Caki2 (cell line): ENCODE measurements around the gene DDX52. TPM values are rescaled to one million over a fixed set of nuclear protein-coding genes. Genes with fewer than 3 reads are reported as not detected.
A peak's percentile ranks its signal among the peaks of the same experiment; 100 is the strongest.
"Not testable (repeated sequence)": the region's sequence is repeated elsewhere in the genome, so short reads cannot be mapped to it uniquely, and the experiment has no call there.

Experiments
- DNase-seq: peaks from one replicate; pipeline ENCODE4 v3.0.0-alpha.2; 2015; ENCODE audit warnings: low read depth
- in situ Hi-C: cut with HindIII; loops from 2 replicates; pipeline ENCODE4 v1.10.0; 2016; ENCODE audit warnings: low sequenced_read_pairs, low pct_unique_long_range_greater_than_20kb, mixed read lengths
- total RNA-seq: library from RNA; depleted of rRNA; stranded (reverse); fragments of >200 nt; shearing (Covaris generic); gene quantifications from 2 replicates; pipeline ENCODE4 v1.2.3, GENCODE V29; 2014; ENCODE audit warnings: low replicate concordance; rRNA removed

Gene DDX52, protein sequence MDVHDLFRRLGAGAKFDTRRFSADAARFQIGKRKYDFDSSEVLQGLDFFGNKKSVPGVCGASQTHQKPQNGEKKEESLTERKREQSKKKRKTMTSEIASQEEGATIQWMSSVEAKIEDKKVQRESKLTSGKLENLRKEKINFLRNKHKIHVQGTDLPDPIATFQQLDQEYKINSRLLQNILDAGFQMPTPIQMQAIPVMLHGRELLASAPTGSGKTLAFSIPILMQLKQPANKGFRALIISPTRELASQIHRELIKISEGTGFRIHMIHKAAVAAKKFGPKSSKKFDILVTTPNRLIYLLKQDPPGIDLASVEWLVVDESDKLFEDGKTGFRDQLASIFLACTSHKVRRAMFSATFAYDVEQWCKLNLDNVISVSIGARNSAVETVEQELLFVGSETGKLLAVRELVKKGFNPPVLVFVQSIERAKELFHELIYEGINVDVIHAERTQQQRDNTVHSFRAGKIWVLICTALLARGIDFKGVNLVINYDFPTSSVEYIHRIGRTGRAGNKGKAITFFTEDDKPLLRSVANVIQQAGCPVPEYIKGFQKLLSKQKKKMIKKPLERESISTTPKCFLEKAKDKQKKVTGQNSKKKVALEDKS
- 22.1 and 26.7 TPM in 2 replicates for total RNA-seq

DNA sequence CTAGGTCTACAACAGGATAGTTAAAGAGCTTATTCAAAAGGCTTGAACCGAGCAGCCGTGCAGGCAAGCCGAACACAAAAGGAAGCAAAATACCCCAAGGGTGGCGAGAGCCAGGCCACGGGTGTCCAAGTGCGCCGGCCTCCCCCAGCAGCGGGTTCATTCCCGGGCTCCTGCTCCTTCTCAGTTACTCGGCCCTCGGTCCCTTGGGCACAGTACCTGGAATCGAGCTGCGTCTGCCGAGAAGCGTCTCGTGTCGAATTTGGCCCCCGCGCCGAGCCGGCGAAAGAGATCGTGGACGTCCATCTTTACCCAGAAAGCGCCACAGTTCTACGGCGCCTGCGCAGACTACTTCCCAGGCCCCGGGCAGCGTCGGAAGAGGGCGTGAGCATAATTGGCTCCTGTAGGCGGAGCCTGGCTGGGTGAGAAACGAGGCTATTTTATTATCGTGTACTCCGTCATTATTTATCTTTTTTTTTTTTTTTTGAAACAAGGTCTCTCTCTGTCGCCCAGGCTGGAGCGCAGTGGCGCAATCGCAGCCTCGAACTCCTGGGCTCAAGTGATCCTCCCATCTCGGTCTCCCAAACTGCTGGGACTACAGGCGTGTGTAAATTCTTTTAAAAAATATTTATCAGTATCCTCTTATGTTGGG is at the start of gene DDX52:
Gene DDX52, minus strand, starts transcription at position 329 of the 649 bp plus-strand sequence. Its CDS starts 26 bp downstream, at position 303.
- DNase-seq = peak; percentile 90
- in situ Hi-C loops = no loop called here

DNA sequence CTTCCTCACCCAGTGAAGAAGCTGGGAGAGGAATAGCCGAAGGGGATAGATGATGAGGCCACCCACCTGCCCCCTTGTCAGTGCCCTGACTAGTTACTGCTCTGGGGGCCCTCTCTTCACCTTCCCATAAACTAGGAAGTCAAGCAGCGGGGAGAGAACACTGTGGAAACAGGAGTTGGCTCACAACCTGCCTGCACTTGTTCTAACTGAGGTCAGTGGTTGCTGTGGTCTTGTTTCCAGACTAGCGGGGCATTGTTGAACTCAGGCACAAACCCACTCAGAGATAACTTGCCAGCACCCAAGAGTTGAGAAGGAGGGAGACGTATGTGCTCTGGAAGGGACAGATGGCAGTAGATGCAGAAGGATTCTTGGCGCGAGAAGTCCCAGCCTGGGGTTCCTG is 48.6 kb upstream of the DDX52 start:
- no peak for DNase-seq
- in situ Hi-C loops = no loop called here

DNA sequence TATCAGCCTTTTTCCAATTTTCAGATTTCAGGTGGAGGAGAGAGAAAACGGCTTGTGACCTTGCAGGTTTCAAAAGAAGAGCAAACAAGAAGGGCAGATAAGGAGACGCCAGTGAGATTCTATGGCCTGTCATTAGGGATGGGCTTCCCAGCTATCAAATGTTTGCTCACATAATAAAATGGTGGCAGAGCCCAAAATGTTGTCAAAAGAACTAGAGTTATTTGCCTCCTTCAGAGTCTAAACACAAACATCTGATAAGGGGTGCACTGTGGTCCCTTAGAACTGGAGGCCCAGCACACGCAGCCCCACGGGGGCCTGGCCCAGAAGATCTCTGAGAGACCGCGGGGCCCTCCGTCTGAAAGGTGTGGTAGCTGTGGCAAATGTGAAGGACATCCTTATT is 46.1 kb upstream of the DDX52 start:
- DNase-seq = no peak
- in situ Hi-C loops = no loop called here

DNA sequence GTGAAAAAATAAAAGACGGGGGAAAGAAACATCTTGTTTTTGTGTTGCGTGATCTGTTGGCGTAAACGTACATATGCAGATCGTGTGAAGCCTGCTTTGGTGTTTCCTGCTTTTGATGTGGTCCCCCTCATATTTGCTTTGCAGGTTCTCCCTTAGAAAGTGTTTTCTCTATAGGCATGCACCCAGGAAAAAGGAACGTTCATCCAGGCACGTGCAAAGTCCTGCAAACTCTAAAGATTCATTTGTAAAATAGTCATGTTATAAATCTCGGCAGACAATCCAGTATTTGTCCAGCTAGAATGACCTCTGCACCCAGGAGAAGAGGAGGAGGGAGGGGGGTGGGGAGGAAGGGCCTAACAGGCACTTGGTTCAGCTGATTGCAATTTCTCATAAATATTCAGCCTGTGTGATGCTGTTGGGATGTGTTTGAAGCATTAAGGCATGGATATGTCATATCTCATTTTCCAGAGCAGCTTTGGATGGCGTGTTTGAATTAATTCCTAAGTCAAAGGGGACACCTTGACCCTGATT is 40.3 kb upstream of the DDX52 start:
- no peak for DNase-seq
- in situ Hi-C loops = no loop called here

DNA sequence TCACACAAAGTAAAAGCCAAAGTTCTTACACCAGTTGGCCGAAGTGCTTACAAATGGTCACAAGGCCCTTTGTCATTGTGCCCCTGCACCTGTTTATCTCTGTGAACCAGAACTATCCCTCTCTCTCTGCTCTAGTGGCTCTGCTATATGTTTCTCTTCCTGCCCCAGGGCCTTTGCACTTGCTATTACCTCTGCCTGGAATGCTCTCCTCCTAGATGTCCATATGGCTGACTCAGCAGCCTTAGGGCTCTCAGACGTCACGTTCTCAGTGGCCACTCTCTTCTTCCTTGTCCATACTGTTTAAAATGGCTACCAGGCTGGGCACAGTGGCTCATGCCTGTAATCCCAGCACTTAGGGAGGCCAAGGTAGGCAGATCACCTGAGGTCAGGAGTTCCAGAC is 38.8 kb upstream of the DDX52 start:
- DNase-seq = no peak
- in situ Hi-C loops = no loop called here

DNA sequence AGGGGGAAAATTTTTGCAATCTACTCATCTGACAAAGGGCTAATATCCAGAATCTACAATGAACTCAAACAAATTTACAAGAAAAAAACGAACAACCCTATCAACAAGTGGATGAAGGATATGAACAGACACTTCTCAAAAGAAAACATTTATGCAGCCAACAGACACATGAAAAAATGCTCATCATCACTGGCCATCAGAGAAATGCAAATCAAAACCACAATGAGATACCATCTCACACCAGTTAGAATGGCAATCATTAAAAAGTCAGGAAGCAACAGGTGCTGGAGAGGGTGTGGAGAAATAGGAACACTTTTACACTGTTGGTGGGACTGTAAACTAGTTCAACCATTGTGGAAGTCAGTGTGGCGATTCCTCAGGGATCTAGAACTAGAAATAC is 36.7 kb upstream of the DDX52 start:
- DNase-seq, in situ Hi-C loops: not testable (repeated sequence)

DNA sequence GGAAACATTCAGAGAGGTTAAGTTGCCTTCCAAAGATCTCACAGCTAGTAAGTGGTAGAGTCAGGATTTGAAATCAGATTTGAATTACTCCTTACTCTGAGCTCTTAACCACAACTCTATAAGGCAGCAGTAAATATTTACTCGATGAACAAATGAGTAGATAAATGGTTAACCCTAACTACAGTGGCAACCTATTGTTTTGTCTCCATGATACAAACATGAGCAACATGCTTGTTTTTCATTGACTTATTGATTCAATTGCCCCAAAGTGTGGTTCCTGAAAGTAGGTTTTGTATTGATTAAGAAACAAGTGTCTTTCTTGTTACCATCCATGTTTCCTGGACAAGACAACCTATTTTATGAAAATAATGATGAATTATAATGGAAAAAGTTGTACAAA is 34.8 kb upstream of the DDX52 start:
- no peak for DNase-seq
- in situ Hi-C loops = no loop called here

DNA sequence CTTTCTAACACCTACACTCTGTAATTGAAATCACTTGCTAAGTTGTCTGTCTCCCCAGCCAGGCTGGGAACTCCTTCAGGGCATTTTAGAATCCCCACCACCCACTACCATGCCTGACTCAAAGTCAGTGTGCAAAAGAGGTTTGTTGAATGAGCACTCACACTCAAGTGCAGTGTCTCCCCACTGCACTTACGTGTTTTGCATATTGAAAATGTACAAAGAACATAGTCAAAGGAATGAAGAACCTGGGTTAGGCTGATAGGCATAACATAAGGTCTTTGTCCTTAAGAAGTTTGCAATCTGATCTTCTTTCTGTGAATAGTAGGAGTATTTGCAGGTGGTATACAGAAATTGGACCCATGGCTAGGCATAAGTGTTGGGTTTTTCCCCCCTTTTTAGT is 33.8 kb upstream of the DDX52 start:
- in situ Hi-C loops = no loop called here
- no peak for DNase-seq

DNA sequence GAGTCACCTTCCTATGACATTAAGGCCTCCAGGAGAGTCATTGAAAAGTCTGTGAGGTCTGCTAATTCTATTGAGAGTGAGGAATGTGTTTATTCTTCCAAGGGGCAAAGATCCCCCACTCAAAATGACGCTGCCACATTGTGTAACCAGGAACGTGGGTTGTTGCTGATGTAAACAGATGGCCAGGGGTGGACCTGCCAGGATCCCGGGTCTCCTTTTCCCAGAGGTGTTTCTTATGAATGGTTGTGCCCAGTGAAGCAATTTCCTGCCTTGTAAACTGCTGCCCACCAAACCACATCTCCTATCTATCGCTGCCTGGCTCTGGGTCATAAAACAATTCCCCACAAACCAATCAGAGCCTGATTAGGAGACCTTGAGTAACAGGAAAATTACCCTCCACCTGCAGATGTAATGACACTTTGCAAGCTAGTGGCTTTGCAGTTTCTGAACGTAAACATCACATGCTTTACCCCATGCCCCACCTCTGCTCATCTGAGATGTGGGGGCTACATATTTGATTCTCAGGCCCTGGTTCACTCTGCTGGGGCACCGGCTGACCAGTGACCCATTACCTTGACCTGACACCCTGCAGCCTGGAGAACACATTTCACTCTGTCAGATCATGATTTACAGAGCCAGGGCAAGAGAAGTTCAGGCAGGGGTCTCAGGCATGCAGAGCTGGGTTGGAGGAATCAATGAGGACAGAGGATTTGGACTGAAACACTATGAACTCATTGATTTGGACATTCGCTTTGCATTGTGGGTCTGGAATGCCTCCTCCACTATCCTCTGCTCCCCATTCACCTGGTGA is 33.1 kb upstream of the DDX52 start:
- in situ Hi-C loops = no loop called here
- DNase-seq = peak; percentile 89

DNA sequence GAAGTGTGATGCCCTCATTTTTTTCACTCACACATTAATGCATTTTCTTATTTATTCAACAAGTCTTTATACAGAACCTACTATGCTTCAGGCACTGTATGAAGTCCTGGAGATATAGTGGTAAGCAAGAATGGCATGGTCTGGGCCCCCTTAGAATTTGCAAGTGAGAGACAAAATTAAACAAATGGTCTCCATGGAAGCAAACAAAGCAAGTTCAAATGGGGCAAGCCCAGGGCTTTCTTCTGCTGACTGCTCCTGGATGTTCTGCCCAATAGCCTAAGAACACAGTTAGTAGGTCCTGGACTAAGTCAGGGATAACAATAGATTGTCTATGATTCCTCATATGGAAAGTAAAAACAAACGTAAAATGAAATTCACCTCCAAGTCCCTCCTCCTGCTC is 31.3 kb upstream of the DDX52 start:
- no peak for DNase-seq
- in situ Hi-C loops = no loop called here

DNA sequence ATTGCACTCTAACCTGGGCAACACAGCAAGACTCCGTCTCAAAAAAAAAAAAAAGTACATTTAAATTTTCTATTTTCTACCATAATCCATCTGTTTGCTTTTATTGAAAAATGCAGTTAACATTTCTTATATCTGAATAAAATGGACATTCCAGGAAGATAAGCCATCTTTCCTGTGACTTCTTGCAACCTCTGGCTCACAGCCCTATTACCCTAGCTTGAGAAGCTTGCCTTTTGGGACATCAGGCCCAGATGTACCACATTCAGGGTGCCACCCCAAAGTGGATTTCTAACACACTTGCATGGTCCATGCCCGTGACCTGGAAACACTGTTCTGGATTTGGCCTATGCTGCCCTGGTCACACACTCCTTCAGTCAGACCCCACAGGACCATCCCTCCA is 30.1 kb upstream of the DDX52 start:
- DNase-seq = no peak
- in situ Hi-C loops = no loop called here

DNA sequence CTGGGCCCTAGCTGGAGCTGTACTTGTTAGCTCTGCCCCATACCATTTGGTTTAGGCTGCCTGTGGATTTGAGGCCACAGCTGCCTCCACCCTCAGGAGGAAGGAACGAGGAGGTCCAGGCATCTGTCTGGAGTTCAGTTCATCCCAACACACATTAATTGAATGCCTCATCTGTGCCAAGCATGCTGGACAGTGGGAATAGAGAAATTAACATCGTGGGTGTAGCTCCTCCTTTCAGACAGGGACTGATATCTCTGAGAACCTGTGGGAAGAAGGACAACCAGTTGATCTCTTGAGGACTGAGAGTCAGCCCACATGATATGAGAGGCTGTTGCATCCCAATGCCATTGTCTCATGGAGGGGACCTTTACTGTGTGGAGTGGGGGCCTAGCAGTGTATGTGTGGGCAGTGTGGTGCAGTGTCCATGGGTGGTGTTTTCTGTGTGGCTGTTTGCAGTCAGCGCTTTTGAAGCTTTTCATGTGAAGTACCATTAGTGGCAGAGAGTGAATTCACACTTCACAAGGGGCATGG is 29.4 kb upstream of the DDX52 start:
- in situ Hi-C loops = no loop called here
- peak; percentile 31 for DNase-seq

DNA sequence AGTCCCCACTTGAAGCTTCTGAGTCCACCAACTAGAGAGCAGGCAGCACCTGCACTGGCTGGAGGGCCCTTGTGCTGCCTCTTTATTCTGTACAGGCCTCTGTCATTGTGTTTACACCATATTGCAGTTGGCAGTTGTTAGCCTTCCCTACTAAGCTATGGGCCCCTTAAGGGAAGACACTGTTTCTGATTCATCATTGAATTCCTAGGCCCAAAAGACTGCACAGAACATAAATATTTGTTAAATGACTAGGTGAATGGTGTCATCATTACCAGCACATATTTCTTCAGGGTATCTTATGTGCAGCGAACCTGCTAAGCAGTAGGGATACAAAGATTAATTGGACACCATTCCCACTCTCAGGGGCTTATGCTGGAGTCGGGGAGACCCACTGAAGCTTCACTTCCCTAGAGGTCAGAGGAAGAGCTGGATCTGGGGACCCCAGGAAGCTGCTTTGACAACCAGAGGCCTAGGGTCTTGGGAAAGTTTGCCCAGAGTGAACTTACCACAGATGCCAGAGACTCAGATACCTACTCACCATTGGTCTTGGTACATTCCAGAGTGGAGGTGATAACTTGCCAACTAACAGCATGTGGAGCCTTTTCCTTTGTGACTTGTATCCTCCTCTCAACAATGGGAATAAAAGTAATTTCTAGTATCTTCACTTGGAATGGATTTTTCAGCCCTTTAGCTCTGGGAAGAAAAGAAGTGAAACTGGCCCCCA is 28.7 kb upstream of the DDX52 start:
- DNase-seq = peak; percentile 86
- in situ Hi-C loops = no loop called here

DNA sequence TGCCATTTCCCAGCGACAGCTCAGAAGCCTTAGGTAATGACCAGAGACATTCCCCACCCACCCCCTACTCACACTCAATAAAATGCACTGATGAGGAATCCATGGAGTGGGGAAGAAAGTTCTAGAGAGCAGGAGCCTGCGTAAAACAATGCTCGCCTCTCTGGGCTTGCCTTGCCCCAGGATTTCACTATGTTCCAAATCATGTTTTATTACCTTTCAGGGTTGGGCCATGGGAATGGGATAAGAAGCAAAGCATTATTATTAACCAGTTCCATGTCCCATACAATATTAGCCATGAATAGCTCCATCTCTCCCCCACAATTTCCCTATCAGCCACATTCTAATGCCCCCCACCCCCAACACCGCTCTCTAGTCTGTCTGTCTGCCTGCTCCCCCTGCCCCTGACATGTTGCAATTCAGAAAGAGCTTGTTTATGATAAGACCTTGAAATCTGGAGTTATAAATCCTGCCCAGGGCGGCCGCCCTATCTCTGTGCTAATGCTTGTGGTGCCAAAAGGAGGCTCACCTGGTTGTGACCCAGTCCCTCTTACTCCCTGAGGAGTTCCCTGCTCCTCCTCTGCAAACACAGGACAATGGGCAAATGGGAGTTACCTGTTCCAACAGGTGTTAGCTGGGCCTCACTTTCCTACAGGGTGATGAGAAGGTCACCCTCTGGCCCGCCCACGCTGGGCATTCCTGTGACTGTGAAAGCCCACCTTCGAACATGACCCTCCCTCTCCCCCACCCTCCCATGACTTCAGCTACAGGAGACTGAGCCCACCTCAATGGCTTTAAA is 28.0 kb upstream of the DDX52 start:
- in situ Hi-C loops = no loop called here
- no peak for DNase-seq

DNA sequence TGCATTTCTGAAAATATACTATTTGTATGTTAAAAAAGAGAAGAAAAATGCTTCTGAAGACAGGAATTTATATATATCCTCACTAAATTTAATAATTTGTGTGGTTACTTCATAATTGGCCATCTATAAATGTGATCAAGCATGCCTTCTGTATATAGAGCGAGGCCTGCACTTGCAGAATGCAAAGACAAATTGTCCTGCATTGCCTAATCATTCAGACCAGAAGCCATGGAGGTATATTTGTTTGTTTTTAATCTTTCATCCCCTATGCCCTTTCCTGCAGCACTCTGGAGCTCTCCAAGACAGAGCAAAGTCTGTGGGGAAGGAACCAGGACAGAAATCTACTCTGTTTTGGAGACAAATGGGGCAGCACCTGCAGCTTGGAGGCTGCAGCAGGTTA is 23.8 kb upstream of the DDX52 start:
- in situ Hi-C loops = no loop called here
- DNase-seq = no peak

DNA sequence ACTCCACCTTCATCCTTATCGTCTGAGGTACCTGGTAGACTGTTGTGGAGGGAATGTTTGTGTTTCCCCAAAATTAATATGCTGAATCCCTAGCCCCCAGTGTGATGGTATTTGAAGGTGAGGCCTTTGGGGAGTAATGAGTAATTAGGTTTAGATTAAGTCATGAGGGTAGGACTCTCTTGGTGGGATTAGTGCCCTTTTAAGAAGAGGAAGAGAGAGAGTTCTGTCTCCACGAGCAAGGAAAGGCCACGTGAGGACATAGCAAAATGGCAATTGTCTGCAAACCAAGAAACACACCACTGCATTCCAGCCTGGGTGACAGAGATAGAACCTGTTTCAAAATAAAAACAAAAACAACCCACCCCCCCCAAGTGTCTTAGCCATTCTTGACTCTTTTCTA is 21.0 kb upstream of the DDX52 start:
- in situ Hi-C loops = no loop called here

DNA sequence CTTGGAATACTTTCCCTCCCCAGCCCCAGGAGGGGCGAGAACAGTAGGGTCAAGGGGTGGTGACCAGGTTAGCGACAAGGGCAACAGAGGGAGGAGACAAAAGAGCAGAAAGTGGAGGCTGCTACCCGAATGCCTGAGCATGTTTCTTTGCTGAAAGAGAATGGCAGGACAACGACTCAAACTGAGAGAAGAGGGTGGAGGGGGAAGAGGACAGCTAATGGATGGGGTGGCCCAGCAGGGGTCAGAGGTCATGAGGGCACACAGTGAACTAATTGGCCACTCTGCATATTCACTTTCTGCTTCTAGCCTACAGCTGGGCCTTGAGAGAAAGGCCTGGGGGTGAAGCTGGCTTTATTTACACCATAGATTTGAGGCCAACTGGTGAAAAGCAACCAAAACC is 19.1 kb upstream of the DDX52 start:
- no peak for DNase-seq
- in situ Hi-C loops = no loop called here

More for the DNA sequence above, 21.0 kb upstream of the DDX52 start:
- no peak for DNase-seq
